Activated CD8-positive, alpha-beta memory T cell treated with anti-CD3 and anti-CD28 coated beads, Interleukin-2, amount 50 U/mL, for 1 hour (primary cell): ENCODE data around the gene UBE2Q2.
"Not testable (repeated sequence)": the region's sequence is repeated elsewhere in the genome, so short reads cannot be mapped to it uniquely, and the experiment has no call there.

ENCODE experiments used
- DNase-seq: peaks from one replicate; pipeline ENCODE4 v3.0.0-alpha.2; 2020; ENCODE audit errors: extremely low read depth

UBE2Q2 gene

DNA sequence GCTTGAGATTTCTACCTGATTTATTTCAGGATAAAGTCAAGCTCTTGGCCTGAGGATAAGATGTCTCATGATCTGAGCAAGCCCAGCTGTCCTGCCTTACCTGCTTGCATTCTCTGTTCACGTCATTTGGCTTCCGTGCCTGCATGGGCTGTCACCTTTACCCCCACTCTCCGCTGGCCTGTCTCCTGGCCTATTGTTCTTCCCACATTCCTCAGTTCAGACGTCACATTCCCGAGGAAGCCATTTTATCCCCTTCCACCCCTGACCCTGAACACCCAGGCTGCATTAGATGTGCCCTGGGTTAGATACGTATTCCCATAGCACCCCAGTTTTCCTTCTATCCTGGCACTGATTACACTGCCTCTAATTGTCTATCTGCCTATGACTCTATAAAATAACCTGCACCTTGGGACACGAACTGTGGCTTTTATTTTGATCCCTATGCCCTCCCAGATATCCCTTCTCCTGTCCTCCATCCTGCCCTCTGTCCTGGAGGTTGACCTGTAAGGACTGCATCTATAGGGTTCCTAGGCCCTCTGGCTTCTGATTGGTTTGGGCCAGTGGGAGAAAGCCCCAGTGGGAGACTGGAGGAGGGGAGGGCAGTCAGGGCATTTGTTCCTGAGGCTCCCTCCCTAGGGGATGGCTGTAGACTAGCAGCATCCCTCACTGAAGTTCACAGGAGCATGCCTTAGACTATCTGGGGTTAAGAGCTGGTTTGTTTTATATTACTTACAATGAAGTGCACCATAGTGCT is 19.2 kb upstream of the UBE2Q2 start:
- no peak for DNase-seq

DNA sequence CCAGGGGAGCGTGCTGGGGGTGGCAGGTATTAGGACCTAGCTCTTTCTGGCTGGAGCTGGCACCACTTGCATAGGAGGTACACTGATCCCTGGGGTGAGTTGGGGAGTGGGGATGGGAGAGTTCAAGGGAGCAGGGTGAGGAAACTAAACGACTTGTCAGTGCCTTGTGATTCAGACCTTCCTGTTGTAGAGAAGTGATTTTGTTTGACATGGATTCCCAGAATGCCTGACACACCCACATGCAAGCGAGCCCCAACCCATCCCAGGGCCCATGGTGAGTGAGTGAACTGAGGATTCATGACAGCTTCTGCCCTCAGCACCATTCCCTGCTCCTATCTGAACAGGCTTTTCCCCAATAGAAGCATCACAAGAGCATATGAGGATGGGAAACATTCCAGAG is 15.6 kb upstream of the UBE2Q2 start:
- no peak for DNase-seq

DNA sequence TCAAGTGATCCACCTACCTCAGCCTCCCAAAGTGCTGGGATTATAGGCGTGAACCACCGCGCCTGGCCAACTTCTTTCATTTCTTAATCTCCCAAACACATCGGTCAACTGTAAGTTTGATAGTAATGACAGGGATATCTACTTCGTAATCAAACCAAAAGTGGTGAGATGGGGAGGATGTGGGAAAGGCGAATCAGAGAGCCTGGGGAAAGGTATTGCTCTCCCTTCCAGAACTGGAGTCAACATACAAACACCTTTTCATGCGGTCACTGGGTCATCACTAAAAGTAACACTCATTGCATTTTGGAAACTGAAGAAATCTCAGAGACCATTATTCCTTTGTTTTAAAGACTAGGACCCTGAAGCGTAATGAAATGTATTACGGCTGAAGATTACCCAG is 14.8 kb upstream of the UBE2Q2 start:
- DNase-seq = no peak

DNA sequence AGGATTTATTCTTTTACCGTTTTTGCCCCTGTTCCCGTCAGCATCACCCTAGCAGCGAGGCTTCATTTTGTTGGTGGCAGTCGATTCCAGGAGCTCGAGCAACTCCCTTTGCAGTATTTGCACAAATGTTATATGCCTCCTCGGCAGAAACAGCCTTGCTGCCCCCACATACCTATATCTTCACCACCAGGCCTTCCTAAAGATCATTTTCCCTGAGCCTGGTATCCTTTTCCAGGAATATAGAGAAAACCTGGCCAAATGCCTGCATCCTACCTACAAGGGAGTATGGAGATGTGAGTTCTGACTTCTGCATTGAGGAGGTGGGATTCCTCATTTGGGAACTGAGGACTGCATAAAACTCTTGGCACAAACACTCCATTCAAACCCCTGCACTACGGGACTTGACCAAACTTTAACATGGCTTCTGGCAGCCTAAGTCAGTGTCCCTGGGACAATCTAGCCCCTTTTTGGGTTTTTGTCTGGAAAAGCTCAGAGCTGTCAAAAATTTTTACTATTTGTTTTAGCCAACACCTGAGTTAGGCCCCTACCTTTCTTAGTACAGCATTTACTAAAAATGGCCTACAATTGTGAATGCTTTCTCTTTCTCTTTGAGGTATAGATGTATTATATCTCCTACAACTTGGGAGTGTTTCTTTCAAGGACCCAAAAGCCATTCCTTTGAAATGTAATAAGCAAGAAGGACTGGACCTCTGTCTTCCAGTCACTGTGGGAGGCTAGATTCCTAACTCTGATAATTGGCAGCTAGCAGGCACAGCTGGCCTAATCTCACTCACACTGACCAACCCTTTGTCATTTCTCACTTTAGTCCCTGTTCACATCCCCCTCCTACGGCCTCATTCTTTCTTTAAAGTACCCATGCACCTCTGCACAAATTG is 12.1 kb upstream of the UBE2Q2 start:
- no peak for DNase-seq

DNA sequence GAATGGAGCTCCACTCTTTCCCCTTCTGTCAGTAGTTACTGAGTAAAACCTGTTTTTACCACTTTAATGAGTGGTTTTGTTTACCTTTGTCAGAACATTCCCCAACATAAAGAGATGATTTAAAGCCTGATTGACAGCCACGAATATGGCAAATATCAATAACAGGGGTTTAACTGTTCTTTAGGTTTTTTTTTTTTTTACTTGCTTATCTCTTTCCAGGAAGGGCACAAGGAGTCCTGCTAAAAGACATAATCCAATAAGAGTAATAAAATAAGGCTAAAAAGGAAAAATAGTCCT is 11.5 kb upstream of the UBE2Q2 start:
- DNase-seq = no peak

DNA sequence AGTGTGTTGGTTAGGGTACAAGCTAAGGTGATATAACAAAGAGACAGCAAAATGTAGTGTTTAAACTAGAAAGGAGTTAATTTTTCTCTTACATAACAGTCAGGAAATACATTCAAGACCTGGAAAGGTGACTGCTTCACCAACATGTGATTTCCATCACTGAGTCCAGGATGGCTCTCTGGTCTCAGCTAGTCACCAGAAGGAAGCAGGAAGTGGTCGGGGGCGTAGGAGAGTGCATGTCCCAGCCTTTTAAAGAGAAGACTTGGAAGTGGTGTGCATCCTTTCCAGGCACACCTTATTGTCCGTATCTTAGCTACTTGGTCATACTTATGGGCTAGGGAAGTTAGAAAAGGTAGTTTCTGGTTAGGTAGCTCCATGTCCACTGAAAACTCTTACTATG is 11.1 kb upstream of the UBE2Q2 start:
- no peak for DNase-seq

DNA sequence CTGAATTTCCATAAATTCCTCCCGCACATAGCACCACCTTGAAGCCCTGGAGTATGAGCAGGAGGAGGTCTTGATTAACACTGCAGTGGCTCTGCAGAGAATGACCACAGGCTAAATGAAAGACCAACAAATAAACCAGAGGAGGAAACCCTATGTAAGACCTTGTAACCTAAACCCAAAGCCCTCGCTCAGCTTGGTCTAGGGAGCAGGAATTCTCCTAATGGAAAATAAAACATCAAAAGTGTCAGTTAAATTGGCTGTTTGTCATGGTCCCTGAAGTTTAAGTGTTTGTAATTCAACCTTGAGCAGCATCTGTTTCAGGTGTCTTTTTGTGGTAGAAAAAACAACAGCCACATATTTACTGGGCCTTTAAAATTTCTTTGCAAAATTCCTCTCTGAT is 9.2 kb upstream of the UBE2Q2 start:
- no peak for DNase-seq

DNA sequence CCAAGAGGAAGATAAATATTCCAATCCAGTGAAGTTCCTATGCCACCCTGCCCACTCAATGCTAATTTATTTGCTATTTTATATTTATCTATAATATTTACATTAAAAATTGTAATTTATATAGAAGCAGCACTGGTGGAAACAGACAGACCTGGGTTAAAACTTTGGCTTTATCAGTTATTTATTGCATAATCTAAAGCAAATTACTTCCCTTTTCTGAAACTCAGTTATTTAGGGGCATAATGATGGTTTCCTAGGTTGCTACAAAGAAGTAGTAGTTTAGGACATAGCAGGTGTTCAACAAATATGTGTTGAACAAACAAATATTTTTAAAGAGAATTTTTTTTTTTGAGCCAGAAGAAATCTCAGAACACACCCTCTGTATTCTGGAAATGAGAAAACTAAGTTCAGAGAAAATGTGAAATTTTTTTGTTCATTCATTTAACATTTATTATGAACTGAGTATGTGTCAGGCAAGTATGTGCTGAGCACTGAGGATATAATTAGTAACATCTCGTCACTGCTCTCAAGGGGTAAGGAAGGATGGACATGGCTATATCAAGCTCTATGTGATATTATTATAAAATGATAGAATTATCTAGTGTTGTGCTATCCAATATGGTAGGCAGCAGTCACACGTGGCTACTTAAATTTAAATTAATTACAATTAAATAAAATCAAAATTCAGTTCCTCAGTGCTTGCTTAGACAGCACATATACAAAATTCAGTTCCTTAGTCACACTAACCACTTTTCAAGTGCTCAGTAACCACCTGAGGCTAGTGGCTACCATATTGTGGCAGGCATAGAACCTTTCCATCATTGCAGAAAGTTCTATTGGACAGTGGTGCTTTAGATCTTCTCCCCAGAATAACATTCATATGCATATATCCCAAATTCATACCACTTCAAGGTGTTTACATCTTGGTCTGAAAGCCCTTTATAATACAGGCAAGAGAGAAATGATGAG is 7.0 kb upstream of the UBE2Q2 start:
- no peak for DNase-seq

DNA sequence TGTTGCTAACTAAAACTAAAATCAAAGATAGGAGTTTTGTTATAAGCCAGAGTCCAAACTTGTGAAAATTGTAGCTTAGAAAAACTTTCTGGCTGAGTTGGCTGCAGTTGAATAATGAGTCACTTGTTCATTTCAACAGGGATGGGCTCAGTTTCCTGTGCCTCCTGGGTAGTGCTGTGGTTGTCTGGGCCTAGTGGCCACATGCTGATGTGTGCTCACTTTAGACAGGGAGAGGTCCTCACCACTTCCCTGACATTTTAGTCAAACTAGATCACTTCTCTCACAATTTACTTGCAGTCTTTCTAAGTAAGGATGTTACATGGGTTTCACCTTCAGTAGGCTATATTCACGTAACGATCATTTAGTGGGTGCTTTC is 6.3 kb upstream of the UBE2Q2 start:
- no peak for DNase-seq

DNA sequence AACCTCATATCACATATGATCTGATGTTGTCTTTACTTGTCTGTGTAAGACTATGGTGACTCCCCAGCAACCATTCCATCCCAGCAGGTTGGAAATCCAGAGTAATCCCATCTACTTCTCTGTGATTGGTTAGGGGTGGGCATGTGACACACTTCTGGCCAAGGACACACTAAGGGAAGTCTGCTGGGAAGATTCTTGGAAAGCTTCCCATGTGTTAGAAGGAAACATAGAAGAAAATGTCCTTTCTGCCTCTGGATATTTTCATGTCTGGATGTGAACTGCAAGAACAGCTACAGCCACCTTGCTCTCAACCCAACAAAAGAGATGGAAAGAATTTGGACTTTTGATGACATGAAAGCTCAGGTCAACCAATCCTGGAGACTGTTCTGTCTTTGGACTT is 2.6 kb upstream of the UBE2Q2 start:
- DNase-seq = no peak

DNA sequence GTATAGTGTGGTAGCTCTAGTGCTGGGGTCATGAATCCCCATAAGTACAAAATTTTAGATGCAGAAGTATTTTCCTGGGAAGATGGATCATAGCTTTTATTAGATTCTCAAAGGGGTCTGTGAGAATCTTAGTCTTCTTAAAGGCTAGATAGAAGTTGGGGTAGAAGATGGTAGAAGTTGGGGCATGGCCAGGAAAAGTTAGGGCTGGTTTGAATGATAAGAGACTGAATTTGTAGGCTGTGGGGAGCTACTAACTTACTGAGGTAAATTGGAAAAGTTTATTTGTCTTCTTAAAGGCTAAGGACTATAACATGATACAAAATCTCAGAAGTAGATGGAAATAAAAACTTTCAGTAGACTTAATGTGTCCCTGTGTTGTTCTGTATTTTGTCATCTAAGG is 1.6 kb upstream of the UBE2Q2 start:
- no peak for DNase-seq

DNA sequence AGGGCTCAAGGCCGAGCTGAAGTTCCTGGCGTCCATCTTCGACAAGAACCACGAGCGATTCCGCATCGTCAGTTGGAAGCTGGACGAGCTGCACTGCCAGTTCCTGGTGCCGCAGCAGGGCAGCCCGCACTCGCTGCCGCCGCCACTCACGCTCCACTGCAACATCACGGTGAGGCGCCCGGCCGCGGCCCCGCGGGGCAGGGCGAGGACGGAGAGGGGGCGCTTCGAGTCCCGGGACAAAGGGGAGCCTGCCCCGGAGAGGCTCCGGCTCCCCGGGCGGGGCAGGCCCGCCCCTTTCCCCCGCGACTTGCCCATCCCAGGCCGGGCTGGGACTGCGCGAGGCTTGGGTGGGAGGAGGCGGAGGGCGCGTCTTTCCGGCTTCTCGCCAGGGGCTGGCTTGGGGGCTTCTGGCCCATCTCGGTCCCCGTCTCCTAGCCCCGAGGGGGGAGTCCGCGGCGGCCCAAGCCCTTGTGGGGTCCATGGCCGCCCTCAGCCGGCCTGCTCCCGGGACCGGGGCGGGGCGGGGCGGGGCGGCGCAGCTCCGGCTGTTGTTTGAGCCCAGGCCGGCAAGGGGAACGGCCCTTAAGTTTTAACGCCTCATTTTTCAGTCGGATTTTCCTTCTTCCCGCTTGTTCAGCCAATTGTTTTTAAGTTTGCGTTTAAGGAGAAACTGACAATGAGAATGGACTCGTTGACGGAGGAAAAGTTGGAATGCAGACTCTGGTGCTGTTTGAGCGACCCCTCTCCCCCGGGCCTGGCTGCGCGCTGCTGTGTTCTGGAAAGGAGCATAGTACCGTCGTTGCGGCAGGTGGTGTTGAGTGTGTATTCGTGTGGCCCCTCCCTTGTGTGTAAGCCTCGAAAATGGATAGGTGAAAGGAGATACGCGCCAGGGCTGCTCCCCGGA is 683 bp downstream of the UBE2Q2 start:
- DNase-seq = no peak

DNA sequence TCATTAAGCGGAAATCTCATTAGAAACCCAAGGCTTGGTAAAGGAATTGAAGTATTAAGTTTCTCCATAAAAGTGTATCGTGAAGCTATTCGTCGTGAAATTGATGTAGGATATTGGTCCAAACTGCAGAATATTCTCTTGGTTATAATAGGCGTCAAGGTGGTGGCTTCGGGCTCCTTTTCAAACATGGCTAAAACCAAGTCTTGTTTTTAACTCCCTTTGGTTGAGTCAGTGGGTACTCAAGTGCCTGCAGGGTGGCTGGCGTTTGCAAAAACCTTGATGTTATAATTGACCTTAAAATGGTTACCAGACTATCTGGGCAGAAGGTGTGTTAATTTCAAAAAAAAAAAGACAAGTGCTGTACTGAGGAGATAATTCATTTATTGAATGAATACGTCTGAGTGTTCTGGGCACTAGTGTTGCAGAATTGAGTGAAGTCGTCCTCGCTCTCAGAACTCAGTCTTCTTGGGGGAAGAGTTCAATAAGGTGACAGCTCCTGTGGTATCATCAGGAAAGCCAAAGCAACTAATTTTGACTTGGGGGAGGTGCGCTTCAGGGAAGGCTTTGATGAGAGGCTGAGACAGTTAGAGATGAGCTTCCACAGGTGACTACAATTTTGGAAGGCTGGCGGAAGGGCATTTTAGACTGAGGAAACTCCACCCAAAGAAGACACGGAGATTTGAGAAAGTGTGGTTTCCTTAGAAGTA is 1.5 kb downstream of the UBE2Q2 start:
- DNase-seq = no peak

DNA sequence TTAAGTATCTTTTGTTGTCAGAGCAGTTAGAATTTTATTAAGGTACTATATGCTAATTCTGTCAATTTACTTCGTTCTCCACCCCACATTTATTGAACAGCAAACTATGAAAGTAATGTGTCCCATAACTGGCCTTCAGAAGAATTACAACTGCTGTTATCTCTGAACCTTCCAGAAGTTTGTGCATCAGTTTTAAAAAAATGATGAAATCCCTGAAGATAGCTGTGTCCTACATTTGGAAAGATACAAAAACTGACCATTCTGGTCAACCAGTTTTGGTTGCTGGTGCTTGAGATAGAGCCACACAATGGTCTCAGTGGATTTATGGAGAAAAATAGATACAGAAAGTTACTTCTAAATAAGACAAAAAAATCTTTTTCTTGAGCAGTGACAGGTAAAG is 5.9 kb downstream of the UBE2Q2 start:
- no peak for DNase-seq

DNA sequence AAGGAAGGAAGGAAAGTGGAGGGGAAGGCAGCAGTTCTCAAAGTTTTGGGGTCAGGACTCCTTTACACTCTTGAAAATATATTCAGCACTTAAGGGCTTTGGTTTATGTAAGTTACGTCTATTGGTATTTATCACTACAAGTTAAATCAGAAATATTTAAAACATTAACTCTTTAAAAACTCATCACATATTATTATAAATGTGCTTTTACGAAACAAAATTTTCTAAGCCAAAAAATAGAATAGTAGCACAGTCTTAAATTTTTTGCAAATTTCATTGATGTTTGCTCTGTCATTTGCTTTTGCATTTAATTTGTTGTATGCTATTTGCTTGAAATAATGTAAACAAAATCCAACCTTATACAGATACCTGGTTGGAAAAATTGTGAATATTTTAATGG is 7.5 kb downstream of the UBE2Q2 start:
- DNase-seq = no peak

DNA sequence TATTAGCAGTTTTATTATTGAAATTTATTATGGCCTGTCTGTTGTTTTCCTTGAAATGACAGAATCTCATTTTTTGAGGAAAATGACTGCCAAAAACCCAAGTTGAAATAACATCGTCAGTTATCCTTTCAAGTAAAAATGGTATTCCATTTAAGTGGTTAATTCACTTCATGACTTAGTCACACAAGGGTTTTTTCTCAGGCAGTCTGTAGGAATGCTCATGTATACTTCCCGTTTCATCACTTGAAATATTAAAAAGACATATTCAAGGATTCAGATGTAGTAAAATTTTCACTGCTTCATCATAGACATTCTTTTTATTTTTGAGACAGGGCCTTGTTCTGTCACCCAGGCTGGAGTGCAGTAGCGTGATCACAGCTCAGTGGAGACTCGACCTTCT is 8.3 kb downstream of the UBE2Q2 start:
- not testable (repeated sequence) for DNase-seq

DNA sequence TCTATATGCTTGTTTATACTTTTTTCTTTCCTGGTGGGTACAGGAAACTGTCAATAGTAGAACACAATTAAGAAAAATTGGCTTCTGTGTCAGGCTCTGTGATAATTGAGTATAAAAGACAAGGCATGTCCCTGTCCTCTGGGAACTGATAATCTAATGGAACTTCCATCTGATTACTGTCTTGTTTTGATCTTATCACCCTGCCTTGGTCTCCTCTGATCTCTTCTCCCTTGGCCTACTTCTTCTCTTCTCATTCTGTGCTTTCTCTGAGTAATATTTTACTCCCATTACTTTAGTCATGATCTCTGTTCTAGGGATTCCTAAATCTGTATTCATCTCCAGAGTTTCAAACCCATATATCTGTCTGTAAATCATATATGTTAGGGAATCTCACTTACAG is 14.6 kb downstream of the UBE2Q2 start:
- DNase-seq = no peak

DNA sequence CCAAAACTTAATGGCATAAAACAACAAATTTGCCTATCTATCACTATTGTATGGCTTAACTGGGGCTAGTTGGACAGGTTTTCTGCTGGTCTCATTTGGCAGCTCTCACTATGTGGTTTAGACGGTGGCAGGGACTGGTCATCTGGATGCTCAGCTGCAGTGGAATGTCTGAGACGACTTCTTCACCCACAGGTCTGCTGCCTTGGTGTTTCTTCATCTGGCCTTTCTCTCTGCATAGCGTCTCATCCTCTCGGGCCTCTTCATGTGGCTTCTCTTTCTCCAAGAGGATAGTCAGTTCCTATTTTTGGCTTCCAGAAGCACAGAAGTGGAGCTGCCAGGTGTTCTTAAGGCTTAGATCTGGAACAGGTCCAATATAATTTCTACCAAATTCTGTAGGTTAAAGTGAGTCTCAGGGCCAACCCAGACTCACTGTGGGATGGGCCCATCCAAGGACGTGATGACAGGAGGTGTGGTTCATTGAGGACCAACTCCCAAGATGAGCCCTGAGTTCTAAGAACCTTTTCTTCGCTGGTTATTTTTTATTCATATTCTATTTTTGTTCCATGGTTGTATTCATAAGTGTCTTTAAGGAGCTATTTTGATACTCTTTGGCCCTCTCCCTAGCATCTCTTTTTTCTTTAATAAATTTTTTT is 18.6 kb downstream of the UBE2Q2 start:
- no peak for DNase-seq

DNA sequence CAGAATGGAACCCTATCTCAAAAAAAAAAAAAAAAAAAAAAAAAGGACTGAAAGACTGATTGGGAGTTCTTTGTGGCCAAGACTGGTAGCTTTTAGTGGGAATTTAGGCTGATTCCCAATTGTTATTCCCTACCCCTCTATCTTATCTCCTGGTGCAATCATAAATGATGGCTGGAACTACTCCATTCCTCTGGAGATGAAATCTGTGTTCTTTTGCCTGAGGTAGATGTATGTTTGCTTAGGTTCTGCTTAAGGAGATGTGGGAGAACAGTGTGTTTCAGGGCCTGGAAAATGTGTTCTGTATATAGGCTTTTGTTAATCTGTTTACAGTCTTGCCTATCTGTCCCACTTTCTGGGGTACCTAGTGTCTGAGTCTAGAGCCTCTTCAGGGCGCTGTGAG is 19.5 kb downstream of the UBE2Q2 start:
- DNase-seq = no peak
